HepG2 (cell line): Measurements from ENCODE around the gene TEAD4. TPM values are rescaled to one million over a fixed set of nuclear protein-coding genes. Genes with fewer than 3 reads are reported as not detected.

Experiments
- ATAC-seq: fragments of 200-7000 bp; cut with Tn5 transposase; 3 replicates; pipeline ENCODE4 v1.9.1; 2020; ENCODE audit warnings: mild to moderate bottlenecking, moderate library complexity
- BruUV-seq: library from RNA; stranded (reverse); fragments of 400-500 nt; replicated peaks from 2 replicates; lab custom pipeline; 2021; lab: Mats Ljungman, UMichigan
- CTCF ChIA-PET: fragments of 300-600 bp; formaldehyde crosslinking; extraction: SDS; loops from one replicate; lab custom pipeline; 2021; ENCODE audit warnings: low total read pairs, inconsistent platforms, low intra/inter-chr PET ratio; lab: Yijun Ruan, JAX
- POLR2A ChIA-PET: fragments of 350-600 bp; sonication (Branson Sonifier 250); formaldehyde crosslinking; loops from one replicate; lab custom pipeline; 2020; ENCODE audit warnings: antibody characterized with exemption, inconsistent platforms; lab: Yijun Ruan, JAX
- DNase-seq: peaks from one replicate; pipeline ENCODE4 v3.0.0-alpha.2; 2015; ENCODE audit warnings: low spot score
- FAIRE-seq: peaks from 3 replicates; lab custom pipeline; 2011; peaks lifted over from hg19 to GRCh38; lab: Jason Lieb, UNC
- H2AFZ ChIP-seq: one replicate; pipeline ENCODE4 v1.6.1; 2011; ENCODE audit warnings: low read length, inconsistent platforms
- H3K27ac ChIP-seq: fragments of 300-600 bp; 3 replicates; pipeline ENCODE4 v1.8.0; 2011; ENCODE audit warnings: mixed run types, mild to moderate bottlenecking, mixed read lengths, low read length, inconsistent platforms; ENCODE audit not compliant: insufficient read depth; ENCODE audit errors: extremely low read length
- H3K27me3 ChIP-seq, 2 experiments: fragments of 200-600 bp in 1 of 2; 2 replicates in 1 of 2; 3 replicates in 1 of 2; pipeline versions ENCODE4 v1.6.0 to v1.8.0; 2011; ENCODE audit warnings: low read length in 2 of 2, mild to moderate bottlenecking in 2 of 2, moderate library complexity in 2 of 2, inconsistent platforms in 1 of 2; ENCODE audit not compliant: insufficient read depth in 2 of 2, control insufficient read depth in 1 of 2
- H3K36me3 ChIP-seq, 2 experiments: fragments of 200-600 bp in 1 of 2; replicated peaks in 1 of 2; 2 replicates in 1 of 2; 3 replicates in 1 of 2; pipeline versions ENCODE4 v1.5.1 to v1.8.0; 2011; ENCODE audit warnings: low read length in 2 of 2, inconsistent platforms in 1 of 2; ENCODE audit not compliant: insufficient read depth in 2 of 2, control insufficient read depth in 1 of 2
- H3K4me1 ChIP-seq: 2 replicates; pipeline ENCODE4 v1.5.1; 2012; ENCODE audit warnings: low read length, inconsistent platforms; ENCODE audit not compliant: insufficient read depth
- H3K4me2 ChIP-seq: 2 replicates; pipeline ENCODE4 v1.6.0; 2011; ENCODE audit warnings: low read depth, low read length, inconsistent platforms
- H3K4me3 ChIP-seq, 3 experiments: fragments of 200-600 bp in 1 of 3; sonication (generic), shearing (Covaris generic) in 1 of 3; replicated peaks in 1 of 3; 2 replicates each; pipeline ENCODE4 v1.5.1; 2011 to 2016; ENCODE audit warnings: low read length in 3 of 3, inconsistent platforms in 2 of 3, low read depth in 2 of 3, mild to moderate bottlenecking in 2 of 3, control low read depth in 1 of 3, mixed read lengths in 1 of 3; ENCODE audit not compliant: insufficient read depth in 1 of 3
- H3K79me2 ChIP-seq: one replicate; pipeline ENCODE4 v1.6.1; 2011; ENCODE audit warnings: low read length, inconsistent platforms; ENCODE audit not compliant: insufficient read depth
- H3K9ac ChIP-seq: 2 replicates; pipeline ENCODE4 v1.6.0; 2011; ENCODE audit warnings: mild to moderate bottlenecking, low read depth, low read length, inconsistent platforms; ENCODE audit not compliant: insufficient read depth
- H3K9me3 ChIP-seq: 2 replicates; pipeline ENCODE4 v1.5.1; 2012; ENCODE audit warnings: mild to moderate bottlenecking, low read length
- H4K20me1 ChIP-seq: 2 replicates; pipeline ENCODE4 v1.6.0; 2011; ENCODE audit warnings: inconsistent platforms, mild to moderate bottlenecking, low read length, moderate library complexity; ENCODE audit not compliant: insufficient read depth
- AGO1 ChIP-seq: fragments of 200-400 bp; formaldehyde crosslinking; IDR thresholded peaks from 2 replicates; pipeline ENCODE4 v1.6.1; 2017; ENCODE audit warnings: mild to moderate bottlenecking, low read depth, low read length, moderate library complexity; ENCODE audit not compliant: poor library complexity, severe bottlenecking
- E2F1 ChIP-seq: sonication (generic); formaldehyde crosslinking; IDR thresholded peaks from 2 replicates; pipeline ENCODE4 v1.5.0; 2020; ENCODE audit warnings: missing genetic modification reagents
- MAFF ChIP-seq: IDR thresholded peaks from 2 replicates; pipeline ENCODE4 v1.6.1; 2011; ENCODE audit warnings: low read depth, low read length, improper control_type of control experiment
- MED13 ChIP-seq: sonication (generic); formaldehyde crosslinking; IDR thresholded peaks from 2 replicates; pipeline ENCODE4 v1.5.0; 2020; ENCODE audit warnings: missing genetic modification reagents
- MXI1 ChIP-seq: IDR thresholded peaks from 3 replicates; pipeline ENCODE4 v1.6.1; 2012; ENCODE audit warnings: low read depth, low read length, inconsistent platforms, borderline replicate concordance
- NBN ChIP-seq: fragments of 450-650 bp; conservative IDR thresholded peaks from 2 replicates; pipeline ENCODE4 v1.6.1; 2017
- NFIB ChIP-seq: sonication (generic); formaldehyde crosslinking; IDR thresholded peaks from 2 replicates; pipeline ENCODE4 v1.9.0; 2021; ENCODE audit warnings: missing genetic modification reagents, mild to moderate bottlenecking, borderline replicate concordance
- NKX3-1 ChIP-seq: sonication (generic); formaldehyde crosslinking; IDR thresholded peaks from 2 replicates; pipeline ENCODE4 v1.5.0; 2020; ENCODE audit warnings: missing genetic modification reagents
- PRDM15 ChIP-seq: sonication (generic); formaldehyde crosslinking; IDR thresholded peaks from 2 replicates; pipeline ENCODE4 v1.4.0; 2020; ENCODE audit warnings: missing genetic modification reagents
- REL ChIP-seq: sonication (generic); formaldehyde crosslinking; conservative IDR thresholded peaks from 2 replicates; pipeline ENCODE4 v1.8.0; 2022; ENCODE audit warnings: mild to moderate bottlenecking, missing genetic modification reagents, moderate library complexity
- SAFB2 ChIP-seq: sonication (generic); formaldehyde crosslinking; IDR thresholded peaks from 2 replicates; pipeline ENCODE4 v1.5.1; 2020; ENCODE audit warnings: missing genetic modification reagents, low read depth, mild to moderate bottlenecking, borderline replicate concordance
- SCMH1 ChIP-seq: sonication (generic); formaldehyde crosslinking; IDR thresholded peaks from 2 replicates; pipeline ENCODE4 v1.9.0; 2021; ENCODE audit warnings: missing genetic modification reagents, mild to moderate bottlenecking, borderline replicate concordance
- ZNF496 ChIP-seq: sonication (generic); formaldehyde crosslinking; IDR thresholded peaks from 2 replicates; pipeline ENCODE4 v1.8.1; 2023; ENCODE audit warnings: mild to moderate bottlenecking, moderate library complexity, missing genetic modification reagents; ENCODE audit not compliant: insufficient replicate concordance
- ZSCAN29 ChIP-seq: sonication (generic); formaldehyde crosslinking; conservative IDR thresholded peaks from 2 replicates; pipeline ENCODE4 v1.4.0; 2020; ENCODE audit warnings: mild to moderate bottlenecking, missing genetic modification reagents
- WGBS: methylation state at CpG from one replicate; pipeline ENCODE4 v1.1.6; 2017; ENCODE audit warnings: low lambda C conversion rate; 5-methylcytosine and 5-hydroxymethylcytosine counted together
- in situ Hi-C: cut with HindIII; loops from 2 replicates; pipeline ENCODE4 v1.10.0; 2017; ENCODE audit warnings: low pct_unique_long_range_greater_than_20kb; ENCODE audit not compliant: extremely low pct_ligation_motif_present
- intact Hi-C: fragments of 100-400 bp; cut with micrococcal nuclease; formaldehyde crosslinking; loops from one replicate; pipeline ENCODE4 v1.10.0; 2022; ENCODE audit not compliant: unreplicated experiment
- polyA plus RNA-seq, 8 experiments: library from polyadenylated mRNA; depleted of rRNA in 3 of 8; stranded (reverse) in 7 of 8; unstranded in 1 of 8; fragments of >200 nt; fragmentation: Illumina TruSeq in 4 of 8; extraction: Trizol in 4 of 8; gene quantifications; 2 replicates each; pipeline versions ENCODE4 v1.2.1 to v1.2.3, GENCODE V29; 2011 to 2016; ENCODE audit warnings: low read depth in 4 of 8, missing spikeins in 1 of 8, mixed read lengths in 1 of 8; ENCODE audit not compliant: insufficient read depth in 1 of 8
- total RNA-seq, 5 experiments: library from RNA; depleted of rRNA; stranded (reverse); fragments of >200 nt; fragmentation: Illumina TruSeq; extraction: Trizol; gene quantifications; 2 replicates each; pipeline ENCODE4 v1.2.3, GENCODE V29; 2016; ENCODE audit warnings: low read depth in 1 of 5

Gene TEAD4
- total and polyA plus RNA-seq, 2 of the 13 experiments (the other 11 are each of a cell fraction or from before 2014, with no cell fraction given) = 45.0 to 69.4 TPM

- CTCF ChIA-PET = no interaction called here
- TF ChIP-seq SCMH1 (CRISPR knock-in tag) = no peak
- TF ChIP-seq NFIB (CRISPR knock-in tag) = no peak
- no peak for TF ChIP-seq MED13
- no peak for TF ChIP-seq SAFB2 (CRISPR knock-in tag)
- H3K4me3 ChIP-seq = no peak overlapping the region
- H3K27ac ChIP-seq = no peak overlapping the region
- H4K20me1 ChIP-seq = no peaks in the 10 kb centered on the region
- peaks cover 2 to 30% of the 10 kb centered on the region in 2 experiments for H3K36me3 ChIP-seq
- no peaks in the 10 kb centered on the region for H3K27me3 ChIP-seq
- no peak overlapping the region for H3K9ac ChIP-seq
- WGBS = 86% methylated on average over 2 of the region's 3 CpGs
- no peaks in the 10 kb centered on the region for H3K4me1 ChIP-seq
- DNase-seq (no peak), ATAC-seq (no peak), FAIRE-seq (no peak)
- H2AFZ ChIP-seq = no peak overlapping the region
- POLR2A ChIA-PET = interaction anchor here (1.1 kb wide), 1 partner anchor 35 kb away, joined by 3 read pairs; the partner anchor contains the start of genes FOXM1 and RHNO1
- in situ Hi-C loops = no loop called here
- no peaks in the 10 kb centered on the region for H3K9me3 ChIP-seq
- peaks cover 6% of the 10 kb centered on the region for H3K79me2 ChIP-seq
- intact Hi-C loops = no loop called here
- no TSS peak for BruUV-seq
- H3K4me2 ChIP-seq = no peak overlapping the region
These were observed 47.0 kb upstream of the TEAD4 start for GRCh38 chr12:2912216-2912575.

GRCh38 chr12:2919249-2919648, 39.9 kb upstream of the TEAD4 start:
- DNase-seq = no peak
- Histone ChIP-seq H3K27me3 (no peaks in the 10 kb centered on the region), H3K4me1 (no peaks in the 10 kb centered on the region), H3K9me3 (no peaks in the 10 kb centered on the region), H3K4me2 (no peak overlapping the region), H3K36me3 (peaks cover 2 to 37% of the 10 kb centered on the region in 2 experiments; a peak in 4 of 5 replicates), H3K27ac (no peak overlapping the region), H4K20me1 (no peaks in the 10 kb centered on the region), H2AFZ (no peak overlapping the region), H3K79me2 (no peaks in the 10 kb centered on the region), H3K9ac (no peak overlapping the region), H3K4me3 (no peak overlapping the region)
- TF ChIP-seq AGO1 = no peak
- TF ChIP-seq NBN = no peak
- TF ChIP-seq NKX3-1 (CRISPR knock-in tag) = no peak
- no peak for TF ChIP-seq REL
- no peak for TF ChIP-seq MXI1
- no peak for TF ChIP-seq MAFF
- TF ChIP-seq ZSCAN29 (CRISPR knock-in tag) = no peak
- TF ChIP-seq PRDM15 (CRISPR knock-in tag) = no peak
- TF ChIP-seq E2F1 (CRISPR knock-in tag) = no peak
- no peak for TF ChIP-seq ZNF496 (CRISPR knock-in tag)
- FAIRE-seq = no peak
- no peak for ATAC-seq
- WGBS = 97% methylated on average over 2 of the region's 2 CpGs
- no TSS peak for BruUV-seq
- intact Hi-C loops (no loop called here), in situ Hi-C loops (no loop called here)
- POLR2A ChIA-PET = no interaction called here
- CTCF ChIA-PET = no interaction called here
